HG02798 (cell line): ENCODE measurements around the gene ORC5.

Experiments used
- ATAC-seq: cut with Tn5 transposase; IDR thresholded peaks from one replicate; pipeline ENCODE4 v1.9.1; 2021; ENCODE audit warnings: mild to moderate bottlenecking; ENCODE audit not compliant: unreplicated experiment, poor library complexity

Gene ORC5

DNA sequence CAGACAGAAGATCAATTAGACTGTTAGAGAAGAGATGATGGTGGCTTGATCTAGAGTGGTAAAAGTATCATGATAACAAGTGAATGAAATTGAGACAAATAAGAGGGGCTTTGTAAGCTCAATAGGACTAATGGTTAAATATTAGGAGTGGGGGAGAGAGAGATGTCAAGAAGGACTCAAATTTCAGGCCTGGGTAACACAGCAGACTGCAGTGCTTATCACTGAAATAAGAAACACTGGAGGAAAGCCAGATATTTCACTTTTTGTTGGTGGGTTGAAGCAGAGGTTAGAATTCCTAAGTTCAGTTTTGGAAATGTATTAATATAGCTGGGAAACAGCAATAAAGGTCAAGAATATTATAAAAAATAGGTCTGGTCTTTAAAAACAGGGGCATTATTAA is 74.6 kb downstream of the ORC5 start:
- ATAC-seq: no peak

DNA sequence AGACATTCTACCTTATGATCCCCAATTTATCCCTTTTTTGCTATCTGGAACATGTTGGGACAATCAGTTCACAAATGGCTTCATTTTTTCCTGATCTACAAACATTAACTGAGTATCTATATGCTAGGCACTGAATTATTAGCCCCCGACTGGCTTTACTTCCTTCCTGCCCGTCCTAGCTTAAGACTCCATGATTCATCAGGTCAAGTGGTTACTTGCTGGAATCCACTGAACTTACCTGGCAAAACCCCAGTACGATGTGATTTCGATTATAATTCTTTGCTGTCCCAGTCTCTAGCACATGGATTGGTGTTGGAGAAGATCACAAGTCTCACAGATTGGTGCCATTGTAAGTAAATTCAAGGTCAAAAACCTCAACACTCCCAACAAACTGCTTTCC is 77.1 kb downstream of the ORC5 start:
- ATAC-seq: no peak

GRCh38 chr7:104127204-104127603 is 80.6 kb downstream of the ORC5 start:
- no peak for ATAC-seq

- ATAC-seq: no peak
These were observed 81.4 kb downstream of the ORC5 start for GRCh38 chr7:104126411-104126841.

DNA sequence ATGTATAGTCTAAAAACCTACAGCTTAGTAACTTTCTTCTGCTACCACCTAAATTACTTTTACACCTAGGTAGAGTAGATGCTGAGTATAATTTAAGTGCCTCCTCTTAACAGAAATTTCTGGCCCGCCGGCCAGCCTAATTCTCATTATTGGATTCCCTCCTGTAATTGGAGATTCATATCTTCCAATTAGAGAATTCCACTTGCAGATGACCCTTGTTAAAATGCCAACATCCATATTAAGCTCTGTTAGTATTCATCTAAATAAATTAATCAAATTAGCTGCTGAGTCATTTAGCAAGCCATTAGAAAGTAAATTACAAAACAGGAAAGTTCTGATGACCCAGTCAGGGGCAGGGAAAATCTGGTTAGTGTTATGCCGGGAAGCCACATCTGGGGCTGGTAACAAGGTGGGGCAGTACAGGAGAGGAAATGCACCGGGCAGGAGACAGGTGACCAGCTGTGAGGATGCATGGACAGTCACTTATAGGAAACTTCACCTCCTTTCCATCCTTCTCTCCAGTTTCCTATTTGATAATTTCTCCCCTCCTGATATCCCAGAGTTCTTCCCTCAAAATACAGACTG is 82.8 kb downstream of the ORC5 start:
- no peak for ATAC-seq

- no peak for ATAC-seq
These were observed 83.3 kb downstream of the ORC5 start for GRCh38 chr7:104124469-104124868.

GRCh38 chr7:104123786-104124185 is 84.0 kb downstream of the ORC5 start:
- ATAC-seq: no peak

DNA sequence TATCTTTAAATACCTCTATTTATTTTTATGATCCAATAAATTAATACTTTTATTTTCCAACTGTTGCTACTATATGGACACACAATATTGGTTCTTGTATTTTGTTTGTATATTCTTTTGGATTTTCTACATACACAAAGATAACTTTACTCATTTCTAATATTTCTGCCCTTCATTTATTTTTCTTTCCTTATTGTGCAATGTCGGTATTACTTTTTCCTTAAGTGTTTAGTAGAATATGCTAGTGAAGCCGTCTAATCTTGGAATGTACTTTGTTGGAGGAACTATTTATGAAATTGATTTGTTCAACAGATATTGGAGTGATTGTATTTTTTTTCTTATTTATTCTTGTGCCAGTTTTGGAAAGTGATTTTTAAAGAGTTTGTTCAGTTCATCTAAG is 94.0 kb downstream of the ORC5 start:
- no peak for ATAC-seq

- ATAC-seq: no peak
These were observed 95.2 kb downstream of the ORC5 start for GRCh38 chr7:104112623-104113022.

GRCh38 chr7:104111271-104111670 is 96.5 kb downstream of the ORC5 start:
- ATAC-seq: no peak

- ATAC-seq: no peak
These were observed 101.5 kb downstream of the ORC5 start for GRCh38 chr7:104106108-104106905.

DNA sequence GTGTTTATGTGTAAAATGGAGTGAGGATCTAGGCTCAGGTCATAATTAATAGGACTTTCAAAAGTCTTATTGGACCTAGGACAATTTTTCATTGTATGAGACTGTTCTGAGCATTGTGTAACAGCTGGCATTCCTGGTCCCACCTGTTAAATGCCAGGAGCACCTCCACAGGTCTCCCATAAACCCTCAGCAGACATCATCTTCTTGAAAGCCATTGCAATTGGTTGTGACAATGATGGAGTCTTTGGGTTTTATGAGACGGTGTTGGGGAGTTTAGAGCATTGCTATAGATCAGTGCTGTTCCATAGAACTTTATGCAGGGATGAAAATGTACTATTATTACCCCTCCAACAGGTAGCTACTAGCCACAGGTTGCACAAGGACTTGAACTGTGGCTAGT is 108.9 kb downstream of the ORC5 start:
- ATAC-seq: no peak

- ATAC-seq: no peak
These were observed 111.1 kb downstream of the ORC5 start for GRCh38 chr7:104096683-104097082.

- ATAC-seq: no peak
These were observed 114.7 kb downstream of the ORC5 start for GRCh38 chr7:104093127-104093526.

- no peak for ATAC-seq
These were observed 116.6 kb downstream of the ORC5 start for GRCh38 chr7:104091242-104091641.

GRCh38 chr7:104089612-104090011 is 118.2 kb downstream of the ORC5 start:
- ATAC-seq: no peak

- ATAC-seq: no peak
These were observed 118.8 kb downstream of the ORC5 start for GRCh38 chr7:104089061-104089460.
